Measurements from ENCODE around the gene ACTMAP. TPM values are rescaled to one million over a fixed set of nuclear protein-coding genes. Genes with fewer than 3 reads are reported as not detected.
"Not testable (repeated sequence)": the region's sequence is repeated elsewhere in the genome, so short reads cannot be mapped to it uniquely, and the experiment has no call there.

The ACTMAP gene
- total RNA-seq, 1 donor from 2014 or later: 6.1 TPM

DNA sequence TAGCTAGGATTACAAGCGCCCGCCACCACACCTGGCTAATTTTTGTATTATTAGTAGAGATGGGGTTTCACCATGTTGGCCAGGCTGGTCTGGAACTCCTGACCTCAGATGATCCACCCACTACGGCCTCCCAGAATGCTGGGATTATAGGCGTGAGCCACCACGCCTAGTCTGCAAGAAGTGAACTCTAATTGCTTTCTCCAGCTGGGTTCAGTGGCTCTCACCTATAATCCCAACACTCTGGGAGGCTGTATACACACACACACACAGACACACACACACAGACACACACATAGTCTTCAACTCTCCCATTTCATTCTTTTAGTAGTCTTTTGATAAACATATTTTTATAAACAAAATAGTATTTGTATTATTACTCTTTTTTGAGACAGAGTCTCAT is 20.2 kb downstream of the ACTMAP start:
- ATAC-seq; DNase-seq (ENCODE audit: low spot score); intact Hi-C loops (cut with DNase I): not testable (repeated sequence)

DNA sequence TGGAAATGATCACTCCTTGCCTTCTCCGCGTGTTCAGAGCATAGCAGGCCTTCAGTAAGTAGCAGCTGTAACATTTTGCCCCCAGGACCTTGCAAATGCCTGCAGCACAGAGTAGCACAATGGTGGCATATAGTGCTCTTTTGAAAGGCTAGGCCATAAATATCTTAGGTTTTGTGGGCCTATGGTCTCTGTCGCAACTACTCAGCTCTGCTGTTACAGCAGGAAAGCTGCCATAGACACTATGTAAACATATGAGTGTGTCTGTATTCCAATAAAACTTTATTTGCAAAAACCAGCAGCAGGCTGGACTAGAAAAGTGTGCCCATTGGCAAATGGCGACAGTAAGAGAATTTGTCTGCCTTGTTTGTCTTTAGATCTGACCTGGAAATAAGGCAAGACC is 24.0 kb downstream of the ACTMAP start:
- ATAC-seq: no peak
- intact Hi-C loops (cut with DNase I): no loop called here
- DNase-seq (ENCODE audit: low spot score): no peak

DNA sequence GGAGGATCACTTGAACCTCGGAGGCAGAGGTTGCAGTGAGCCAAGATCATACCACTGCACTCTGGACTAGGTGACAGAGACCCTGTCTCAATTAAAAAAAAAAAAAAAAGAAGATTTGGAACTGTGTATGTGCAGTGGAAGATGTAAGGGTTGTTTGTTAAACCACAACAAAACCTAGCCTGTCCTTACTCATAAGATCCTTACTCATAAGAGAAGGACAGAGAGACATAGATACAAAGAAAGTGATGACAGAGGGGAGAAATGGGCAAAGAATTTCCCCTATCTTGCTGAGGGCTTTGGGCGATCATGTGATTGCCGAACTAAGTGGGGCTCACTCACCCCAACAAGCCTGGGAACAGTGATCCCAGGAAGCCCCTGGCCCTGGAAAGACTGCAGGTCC is 25.4 kb downstream of the ACTMAP start:
- intact Hi-C loops (cut with DNase I): no loop called here
- no peak for DNase-seq (ENCODE audit: low spot score)
- no peak for ATAC-seq

DNA sequence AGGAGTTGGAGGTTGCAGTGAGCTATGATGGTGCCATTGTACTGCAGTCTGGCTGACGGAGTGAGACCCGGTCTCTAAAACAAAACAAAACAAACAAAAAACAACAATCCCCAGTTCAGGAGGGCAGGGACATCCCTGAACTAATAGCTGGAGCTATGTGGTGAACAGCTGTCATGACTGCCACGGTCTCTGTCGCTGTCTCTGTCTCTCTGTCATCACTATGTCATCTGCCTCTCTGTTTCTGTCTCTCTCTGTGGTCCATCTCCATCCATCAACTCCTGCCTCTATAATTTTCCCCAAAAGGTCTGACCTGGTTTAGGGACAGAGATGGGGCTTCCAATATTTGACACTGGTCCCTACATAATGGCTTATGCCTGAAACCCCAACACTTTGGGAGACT is 26.0 kb downstream of the ACTMAP start:
- intact Hi-C loops (cut with DNase I): no loop called here

DNA sequence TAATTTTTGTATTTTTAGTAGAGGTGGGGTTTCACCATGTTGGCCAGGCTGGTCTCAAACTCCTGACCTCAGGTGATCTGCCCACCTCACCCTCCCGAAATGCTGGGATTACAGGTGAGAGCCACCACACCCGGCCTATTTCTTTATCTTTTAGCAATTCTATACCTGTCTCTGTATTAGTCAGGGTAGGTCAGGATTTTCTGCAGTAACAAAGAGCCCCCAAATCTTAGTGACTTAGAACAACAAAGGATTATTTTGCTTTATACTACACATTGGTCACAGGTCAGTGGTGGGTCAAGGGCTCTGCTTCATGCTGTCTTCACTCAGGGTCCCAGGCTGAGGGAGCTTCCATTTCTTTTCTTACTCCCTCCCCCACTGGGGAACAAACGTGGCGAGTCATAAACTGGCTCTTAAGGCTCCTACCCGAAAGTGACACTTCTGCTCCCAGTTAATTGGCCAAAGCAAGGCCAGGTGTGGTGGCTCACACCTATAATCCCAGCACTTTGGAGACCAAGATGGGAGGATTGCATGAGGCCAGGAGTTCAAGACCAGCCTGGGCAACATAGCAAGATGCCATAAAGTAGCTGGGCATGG is 26.5 kb downstream of the ACTMAP start:
- ATAC-seq (no peak), DNase-seq (ENCODE audit: low spot score) (no peak)
- intact Hi-C loops (cut with DNase I): no loop called here

More for the DNA sequence above, 26.0 kb downstream of the ACTMAP start:
- ATAC-seq (no peak), DNase-seq (ENCODE audit: low spot score) (no peak)

DNA sequence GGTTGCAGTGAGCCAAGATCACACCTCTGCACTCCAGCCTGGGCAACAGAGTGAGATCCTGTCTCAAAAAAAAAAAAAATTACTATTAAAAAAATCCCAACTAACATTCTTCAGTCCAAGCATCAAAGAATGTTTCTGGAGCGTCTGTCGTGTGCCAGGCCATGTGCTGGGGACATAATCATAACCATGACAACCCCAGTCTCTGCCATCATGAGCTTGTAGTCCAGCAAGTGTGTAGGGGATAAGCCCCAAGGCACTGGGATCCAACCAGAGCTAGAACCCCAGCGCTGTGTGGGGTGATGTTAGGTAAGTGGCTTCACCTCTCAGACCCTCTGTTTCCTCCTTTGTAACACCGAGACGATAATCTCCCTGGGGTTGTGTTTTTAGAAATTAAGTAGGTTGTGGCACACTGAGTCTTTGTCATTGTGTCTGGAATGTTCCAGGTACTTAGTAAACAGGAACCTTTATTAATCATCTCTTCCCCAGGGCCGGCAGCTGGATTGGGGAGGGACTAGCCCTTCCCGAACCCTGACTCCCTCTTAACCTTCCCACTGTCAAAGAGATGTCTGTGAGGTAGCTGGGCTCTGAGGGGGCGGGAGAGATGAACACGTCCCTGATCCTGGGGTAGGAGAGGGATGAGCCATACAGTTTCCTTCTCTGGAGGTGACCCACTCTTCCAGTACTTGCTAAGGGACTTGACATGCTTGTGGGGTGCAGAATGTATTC is 28.2 kb downstream of the ACTMAP start:
- DNase-seq (ENCODE audit: low spot score): no peak
- ATAC-seq: no peak
- intact Hi-C loops (cut with DNase I): no loop called here

DNA sequence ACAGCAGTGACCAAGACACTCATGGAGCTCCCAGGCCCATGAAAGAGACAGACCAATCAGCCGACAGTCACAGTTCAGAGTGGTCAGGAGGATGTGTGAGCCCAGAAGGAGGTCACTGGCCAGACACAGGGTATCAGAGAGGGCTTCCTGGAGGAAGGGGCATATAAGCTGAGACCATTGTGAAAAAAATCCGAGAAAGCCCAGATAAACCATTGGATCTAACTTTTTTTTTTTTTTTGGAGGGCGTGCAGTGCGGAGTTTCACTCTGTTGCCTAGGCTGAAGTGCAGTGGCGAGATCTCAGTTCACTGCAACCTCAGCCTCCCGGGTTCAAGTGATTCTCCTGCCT is 29.2 kb downstream of the ACTMAP start:
- intact Hi-C loops (cut with DNase I): no loop called here
- ATAC-seq (no peak), DNase-seq (ENCODE audit: low spot score) (no peak)

DNA sequence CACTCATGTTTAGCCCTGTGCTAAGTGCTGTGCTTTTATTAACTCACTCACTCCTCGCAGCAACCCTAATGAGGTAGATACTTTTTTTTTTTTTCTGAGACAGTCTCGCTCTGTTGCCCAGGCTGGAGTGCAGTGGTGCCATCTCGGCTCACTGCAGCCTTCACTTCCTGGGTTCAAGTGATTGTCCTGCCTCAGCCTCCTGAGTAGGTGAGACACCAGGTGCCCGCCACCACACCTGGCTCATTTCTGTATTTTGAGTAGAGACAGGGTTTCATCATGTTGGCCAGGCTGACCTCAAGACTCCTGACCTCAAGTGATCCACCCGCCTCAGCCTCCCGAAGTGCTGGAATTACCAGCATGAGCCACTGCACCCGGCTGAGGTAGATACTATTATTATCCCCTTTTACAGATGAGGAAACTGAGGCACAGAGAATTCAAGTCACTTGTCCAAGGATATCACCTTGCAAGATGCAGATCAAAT is 30.8 kb downstream of the ACTMAP start:
- DNase-seq (ENCODE audit: low spot score) (no peak), ATAC-seq (no peak)
- intact Hi-C loops (cut with DNase I): no loop called here

DNA sequence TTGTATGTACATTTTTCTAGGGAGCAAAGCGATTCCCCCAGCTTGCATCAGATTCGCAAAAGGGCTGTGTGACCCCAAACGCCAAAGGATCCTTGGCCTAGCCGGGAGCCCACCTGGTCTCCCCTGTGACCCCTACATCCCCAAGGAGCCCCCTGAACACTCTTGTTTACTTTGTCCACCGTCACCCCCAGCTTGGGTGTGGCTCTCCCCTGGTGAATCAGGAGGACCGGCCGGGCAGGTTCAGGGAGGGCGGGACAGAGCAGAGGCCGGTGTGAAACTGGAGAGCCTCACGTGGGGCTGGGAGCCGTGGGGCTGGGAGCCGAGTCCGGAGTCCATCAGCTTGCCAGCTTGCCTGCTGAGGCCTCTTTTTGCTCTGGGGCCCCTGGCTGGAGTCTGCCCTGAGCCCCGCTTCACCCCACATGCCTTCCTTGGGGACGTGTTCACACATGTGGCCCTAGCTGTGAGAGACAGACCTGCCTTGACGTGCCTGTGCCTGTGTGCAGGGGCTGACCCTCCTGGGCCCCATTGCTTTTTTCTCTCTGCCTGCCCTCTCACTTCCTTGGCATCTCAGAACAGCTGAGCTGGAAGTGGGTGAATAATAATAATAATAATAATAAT is 31.4 kb downstream of the ACTMAP start:
- peak; percentile 74 for DNase-seq (ENCODE audit: low spot score)
- intact Hi-C loops (cut with DNase I): no loop called here
- no peak for ATAC-seq

DNA sequence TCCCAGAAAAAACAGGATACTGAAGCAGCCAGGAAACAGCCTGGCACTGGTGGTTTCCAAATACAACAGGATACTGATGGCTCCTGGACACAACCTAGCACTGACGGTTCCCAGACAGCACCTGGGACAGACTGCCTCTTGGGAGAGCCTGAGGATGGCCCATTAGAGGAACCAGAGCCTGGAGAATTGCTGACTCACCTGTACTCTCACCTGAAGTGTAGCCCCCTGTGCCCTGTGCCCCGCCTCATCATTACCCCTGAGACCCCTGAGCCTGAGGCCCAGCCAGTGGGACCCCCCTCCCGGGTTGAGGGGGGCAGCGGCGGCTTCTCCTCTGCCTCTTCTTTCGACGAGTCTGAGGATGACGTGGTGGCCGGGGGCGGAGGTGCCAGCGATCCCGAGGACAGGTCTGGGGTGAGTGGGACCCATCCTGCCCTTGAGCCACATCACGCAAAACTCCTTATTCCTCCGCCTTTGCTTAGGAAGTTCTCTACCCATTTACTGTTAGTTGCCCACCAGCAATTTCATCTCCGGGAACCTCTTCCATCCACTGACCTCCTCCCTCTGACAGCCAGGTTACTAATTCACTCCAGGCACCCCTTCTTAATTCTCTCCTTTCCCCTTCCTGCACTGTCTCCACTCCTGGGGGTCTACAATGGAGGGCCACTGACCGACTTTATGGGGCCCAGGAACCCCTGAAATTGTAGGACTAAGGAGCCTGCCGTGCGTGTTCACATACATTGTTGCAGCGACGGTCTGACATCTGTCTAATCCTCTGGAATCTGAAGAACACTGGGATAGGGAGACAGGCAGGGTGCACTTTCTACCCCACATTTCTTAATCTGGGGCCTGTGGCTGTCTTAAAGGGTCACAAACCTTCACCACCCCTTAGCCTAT is 32.1 kb downstream of the ACTMAP start:
- no peak for ATAC-seq
- intact Hi-C loops (cut with DNase I): no loop called here
- peak; percentile 73 for DNase-seq (ENCODE audit: low spot score)

DNA sequence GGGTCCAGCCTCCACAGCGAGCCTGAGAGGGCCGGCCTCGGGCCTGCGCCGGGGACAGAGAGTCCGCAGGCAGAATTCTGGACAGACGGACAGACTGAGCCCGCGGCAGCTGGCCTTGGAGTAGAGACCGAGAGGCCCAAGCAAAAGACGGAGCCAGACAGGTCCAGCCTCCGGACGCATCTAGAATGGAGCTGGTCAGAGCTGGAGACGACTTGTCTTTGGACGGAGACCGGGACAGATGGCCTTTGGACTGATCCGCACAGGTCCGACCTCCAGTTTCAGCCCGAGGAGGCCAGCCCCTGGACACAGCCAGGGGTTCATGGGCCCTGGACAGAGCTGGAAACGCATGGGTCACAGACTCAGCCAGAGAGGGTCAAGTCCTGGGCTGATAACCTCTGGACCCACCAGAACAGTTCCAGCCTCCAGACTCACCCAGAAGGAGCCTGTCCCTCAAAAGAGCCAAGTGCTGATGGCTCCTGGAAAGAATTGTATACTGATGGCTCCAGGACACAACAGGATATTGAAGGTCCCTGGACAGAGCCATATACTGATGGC is 32.9 kb downstream of the ACTMAP start:
- DNase-seq (ENCODE audit: low spot score) (no peak), ATAC-seq (no peak)
- intact Hi-C loops (cut with DNase I): no loop called here

DNA sequence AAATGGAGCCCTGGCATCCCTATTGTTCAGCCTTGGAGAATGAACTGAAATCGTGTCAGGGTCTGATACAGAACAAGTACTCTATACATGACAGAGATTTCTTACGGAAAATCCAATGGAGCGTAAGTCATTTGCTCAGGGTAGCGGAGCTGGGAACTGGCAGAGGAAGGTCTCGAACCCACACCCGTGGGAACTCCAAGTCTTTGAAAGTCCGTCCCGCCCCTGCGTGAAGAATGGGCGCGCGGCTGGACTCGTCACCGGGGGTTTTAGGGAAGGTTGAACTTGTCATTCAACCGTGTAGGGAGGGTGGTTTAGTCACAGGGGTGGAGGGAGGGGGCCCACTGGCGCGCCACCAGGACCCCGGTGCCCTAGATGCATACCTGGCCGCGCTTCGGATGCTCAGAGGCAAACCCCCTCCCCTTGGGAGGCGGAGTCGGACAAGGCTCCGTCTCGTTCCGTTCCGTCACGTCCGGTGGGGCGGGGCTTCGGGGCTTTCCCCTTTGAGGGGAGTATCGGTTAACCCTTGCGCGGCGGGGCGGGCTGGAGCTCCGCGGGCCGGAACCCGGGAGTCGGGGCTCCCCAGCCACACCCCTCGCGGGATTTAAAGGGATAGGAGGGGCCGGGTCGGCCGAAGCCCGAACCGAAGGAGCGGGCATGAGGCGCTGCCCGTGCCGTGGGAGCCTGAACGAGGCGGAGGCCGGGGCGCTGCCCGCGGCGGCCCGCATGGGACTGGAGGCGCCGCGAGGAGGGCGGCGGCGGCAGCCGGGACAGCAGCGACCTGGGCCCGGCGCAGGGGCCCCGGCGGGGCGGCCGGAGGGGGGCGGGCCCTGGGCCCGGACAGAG is 33.6 kb downstream of the ACTMAP start, which contains the start of the genes COQ8B and ITPKC:
COQ8B (minus strand) TSS at position 405 of the 843 bp plus-strand sequence. CDS start 2,254 bp downstream, outside the sequence.
ITPKC (plus strand) TSS at position 631 of the 843 bp plus-strand sequence; CDS start at position 655, 24 bp downstream.
- DNase-seq (ENCODE audit: low spot score): peak; percentile 100
- intact Hi-C loops (cut with DNase I): no loop called here
- peak; percentile 76 for ATAC-seq

DNA sequence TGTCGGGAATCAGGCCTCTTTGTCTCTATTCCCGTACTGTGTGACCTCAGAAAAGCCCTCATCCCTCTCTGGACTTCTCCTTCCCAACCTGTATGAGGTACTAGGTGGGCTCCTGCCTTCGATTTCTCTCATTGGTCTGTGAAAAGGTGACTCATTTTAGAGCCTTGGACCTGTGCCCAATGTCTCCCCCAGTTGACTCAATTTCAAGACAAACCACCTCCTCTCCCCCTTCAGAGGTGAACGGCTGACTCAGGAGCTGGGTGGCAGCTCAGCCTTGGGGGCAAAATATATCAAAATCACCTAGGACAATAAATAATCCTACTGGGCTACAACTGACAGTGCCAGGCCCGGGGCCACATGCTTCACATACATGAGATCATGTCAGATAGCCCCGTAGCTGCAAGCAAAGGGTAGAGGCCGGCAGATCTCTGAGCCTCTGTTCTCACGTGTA is 34.2 kb downstream of the ACTMAP start:
- intact Hi-C loops (cut with DNase I): no loop called here
- DNase-seq (ENCODE audit: low spot score) (no peak), ATAC-seq (no peak)

DNA sequence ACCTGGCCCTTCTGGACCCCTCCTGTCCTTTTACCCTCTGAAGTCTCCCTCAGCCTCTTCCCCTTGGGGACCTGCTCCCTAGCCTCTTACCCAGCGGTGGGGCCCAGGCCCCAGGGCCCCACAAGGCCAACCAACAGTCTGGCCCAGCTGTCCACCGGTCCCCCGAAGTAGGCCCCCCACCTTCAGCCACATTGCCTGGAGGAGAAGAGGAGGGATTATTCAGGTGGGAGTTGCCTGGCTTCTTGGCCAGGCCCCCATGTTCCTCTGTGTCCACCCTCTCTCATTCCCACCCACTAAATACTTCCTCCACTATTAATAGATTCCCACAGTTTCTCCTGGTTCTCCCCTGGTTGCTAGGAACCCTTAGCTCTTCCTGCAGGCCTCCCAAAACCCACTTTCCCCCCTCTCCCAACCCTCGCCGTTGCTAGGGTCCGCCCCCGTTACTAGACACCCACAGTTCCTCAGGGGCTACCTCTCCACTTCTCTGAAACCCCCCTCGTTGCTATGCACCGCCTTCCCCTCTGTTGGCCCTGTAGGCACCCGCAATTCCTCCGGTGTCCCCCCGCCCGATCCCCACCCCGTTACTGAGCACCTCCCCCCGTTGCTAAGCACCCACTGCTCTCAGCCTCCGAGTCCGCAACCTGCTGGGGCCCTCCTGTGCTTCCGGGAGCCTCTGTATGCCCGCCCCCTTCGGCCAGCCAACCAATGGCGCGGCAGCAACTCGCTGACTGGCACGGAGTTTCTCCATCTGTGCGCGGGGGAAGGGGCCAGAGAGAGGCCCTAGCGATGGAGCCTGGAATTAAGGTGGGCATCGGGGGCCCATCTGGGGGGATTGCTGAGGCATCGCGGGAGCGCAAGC is 35.6 kb downstream of the ACTMAP start:
- intact Hi-C loops (cut with DNase I): no loop called here
- peak; percentile 96 for DNase-seq (ENCODE audit: low spot score)
- ATAC-seq: peak; percentile 84

DNA sequence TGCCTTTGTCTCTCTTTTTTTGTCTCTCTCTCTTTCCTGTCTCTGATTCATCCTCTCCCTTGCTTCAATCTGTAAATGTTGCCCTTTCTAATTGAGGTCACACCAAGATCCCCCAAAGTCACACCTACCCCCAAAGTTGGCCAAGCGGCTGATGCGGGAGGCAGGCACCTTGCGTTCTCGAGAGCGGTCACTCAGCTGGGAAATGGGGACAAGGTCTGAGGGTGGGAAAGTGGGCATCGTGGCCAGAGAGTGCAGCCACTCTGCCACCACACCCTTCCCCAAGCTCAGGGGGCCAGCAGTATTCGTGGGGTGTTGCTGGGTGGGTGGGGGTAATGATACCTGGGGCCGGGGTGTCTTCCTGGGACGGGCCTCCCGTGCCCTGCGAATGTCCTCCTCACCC is 36.3 kb downstream of the ACTMAP start:
- DNase-seq (ENCODE audit: low spot score): no peak
- intact Hi-C loops (cut with DNase I): loop anchor here (2.0 kb wide), 1 partner anchor 25 kb away; no protein-coding TSS in a partner anchor
- no peak for ATAC-seq

DNA sequence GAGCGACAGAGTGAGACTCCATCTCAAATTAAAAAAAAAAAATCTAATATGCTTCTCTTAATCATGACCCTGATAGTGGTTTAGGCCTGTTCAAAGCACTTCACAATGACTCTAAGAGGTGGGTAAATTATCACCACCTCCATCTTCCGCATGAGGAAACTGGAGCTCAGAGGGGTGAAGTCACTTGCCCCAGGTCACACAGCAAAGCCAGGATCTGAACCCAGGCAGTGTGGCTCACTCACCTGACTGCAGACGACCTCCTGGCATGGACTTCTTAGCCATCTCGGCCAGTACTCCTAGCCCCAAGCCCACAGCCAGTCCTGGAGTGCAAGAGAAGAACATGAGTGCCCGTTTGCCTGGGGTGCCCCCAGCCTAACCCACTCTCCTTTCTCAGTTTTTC is 40.5 kb downstream of the ACTMAP start:
- no peak for DNase-seq (ENCODE audit: low spot score)
- intact Hi-C loops (cut with DNase I): no loop called here
- ATAC-seq: no peak

DNA sequence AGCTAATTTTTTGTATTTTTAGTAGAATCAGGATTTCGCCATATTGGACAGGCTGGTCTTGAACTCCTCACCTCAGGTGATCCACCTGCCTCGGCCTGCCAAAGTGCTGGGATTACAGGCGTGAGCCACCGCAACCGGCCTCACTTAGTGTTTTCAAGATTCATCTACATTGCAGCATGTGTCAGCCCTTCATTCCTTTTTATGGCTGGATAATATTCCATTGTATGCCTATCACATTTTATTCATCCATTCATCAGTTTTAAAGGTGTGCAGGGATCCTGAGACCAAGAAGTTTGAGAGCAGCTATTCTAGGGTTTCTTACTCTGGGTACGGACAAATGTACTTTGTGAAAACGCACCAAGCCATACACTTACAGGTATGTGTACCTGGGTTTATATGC is 42.7 kb downstream of the ACTMAP start:
- no peak for ATAC-seq
- DNase-seq (ENCODE audit: low spot score): no peak
- intact Hi-C loops (cut with DNase I): no loop called here
